ENCODE measurements around the gene UBE3D. TPM values are rescaled to one million over a fixed set of nuclear protein-coding genes. Genes with fewer than 3 reads are reported as not detected.

The UBE3D gene
- total RNA-seq, 2 donors from 2014 or later: 9.3 to 11.5 TPM

- TF ChIP-seq, protein P1, sequence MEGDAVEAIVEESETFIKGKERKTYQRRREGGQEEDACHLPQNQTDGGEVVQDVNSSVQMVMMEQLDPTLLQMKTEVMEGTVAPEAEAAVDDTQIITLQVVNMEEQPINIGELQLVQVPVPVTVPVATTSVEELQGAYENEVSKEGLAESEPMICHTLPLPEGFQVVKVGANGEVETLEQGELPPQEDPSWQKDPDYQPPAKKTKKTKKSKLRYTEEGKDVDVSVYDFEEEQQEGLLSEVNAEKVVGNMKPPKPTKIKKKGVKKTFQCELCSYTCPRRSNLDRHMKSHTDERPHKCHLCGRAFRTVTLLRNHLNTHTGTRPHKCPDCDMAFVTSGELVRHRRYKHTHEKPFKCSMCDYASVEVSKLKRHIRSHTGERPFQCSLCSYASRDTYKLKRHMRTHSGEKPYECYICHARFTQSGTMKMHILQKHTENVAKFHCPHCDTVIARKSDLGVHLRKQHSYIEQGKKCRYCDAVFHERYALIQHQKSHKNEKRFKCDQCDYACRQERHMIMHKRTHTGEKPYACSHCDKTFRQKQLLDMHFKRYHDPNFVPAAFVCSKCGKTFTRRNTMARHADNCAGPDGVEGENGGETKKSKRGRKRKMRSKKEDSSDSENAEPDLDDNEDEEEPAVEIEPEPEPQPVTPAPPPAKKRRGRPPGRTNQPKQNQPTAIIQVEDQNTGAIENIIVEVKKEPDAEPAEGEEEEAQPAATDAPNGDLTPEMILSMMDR (IDR thresholded peaks at IDR 0.05): no peak
- no peak for TF ChIP-seq POLR2A (IDR thresholded peaks at IDR 0.05)
- 55 to 59% methylated on average over 1 of the region's 1 CpG for WGBS, 2 donors
- no peaks in the 10 kb centered on the region for H3K4me1 ChIP-seq
- no peak overlapping the region for H3K4me3 ChIP-seq
- no peak overlapping the region for H3K27ac ChIP-seq
- DNase-seq: no peak
- ATAC-seq: no peak
- intact Hi-C loops (cut with DNase I): no loop called here
- H3K36me3 ChIP-seq (replicated peaks in 1 of 2; ENCODE audit: insufficient read depth in 1 of 2, low read depth in 2 of 2): no peaks in the 10 kb centered on the region
- H3K9me3 ChIP-seq: no peaks in the 10 kb centered on the region
- H3K27me3 ChIP-seq: no peaks in the 10 kb centered on the region
Measured at GRCh38 chr6:82906951-82907350, 158.7 kb downstream of the UBE3D start.

DNA sequence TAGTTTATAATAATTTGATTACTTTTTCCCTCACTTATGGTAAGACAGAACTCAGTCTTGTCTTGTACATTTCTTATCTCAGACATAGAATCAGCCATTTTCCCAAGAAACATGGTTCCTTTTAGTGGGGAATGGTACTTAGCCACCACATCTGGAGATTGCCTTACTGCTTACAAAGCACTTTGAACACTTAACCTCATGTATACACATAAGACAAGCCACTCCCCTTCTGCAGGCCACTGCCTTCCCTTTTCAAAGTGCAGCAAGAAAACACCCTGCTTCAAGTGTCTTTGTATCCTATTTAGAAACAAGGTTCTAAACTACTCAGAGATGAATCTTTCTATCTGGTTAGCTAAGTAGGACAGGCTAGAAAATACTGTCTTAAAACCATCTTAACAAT lies 159.2 kb downstream of the UBE3D start:
- Histone ChIP-seq H3K27me3 (no peaks in the 10 kb centered on the region), H3K4me1 (no peaks in the 10 kb centered on the region), H3K27ac (no peak overlapping the region), H3K36me3 (replicated peaks in 1 of 2; ENCODE audit: insufficient read depth in 1 of 2, low read depth in 2 of 2) (no peaks in the 10 kb centered on the region), H3K4me3 (no peak overlapping the region), H3K9me3 (no peaks in the 10 kb centered on the region)
- intact Hi-C loops (cut with DNase I): no loop called here
- ATAC-seq: no peak
- DNase-seq: no peak
- TF ChIP-seq POLR2A (IDR thresholded peaks at IDR 0.05): no peak
- TF ChIP-seq, protein P1 (IDR thresholded peaks at IDR 0.05): no peak

DNA sequence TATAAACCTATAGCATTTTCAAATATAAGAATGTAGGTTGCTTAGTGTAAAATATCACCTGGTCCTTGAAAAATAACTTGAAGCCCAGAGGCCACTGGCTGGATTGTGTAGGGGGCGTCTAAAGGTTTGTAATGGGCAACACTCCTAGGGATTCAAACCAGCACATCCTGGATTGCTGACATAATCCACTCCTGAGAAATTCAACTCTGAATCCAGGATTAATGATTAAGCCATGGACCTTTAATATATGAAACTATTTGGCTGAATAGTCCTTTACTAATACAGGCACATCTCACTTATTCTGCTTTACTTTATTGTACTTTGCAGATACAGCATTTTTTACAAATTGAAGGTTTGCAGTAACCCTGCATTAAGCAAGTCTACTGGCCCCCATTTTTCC lies 160.8 kb downstream of the UBE3D start:
- Histone ChIP-seq H3K36me3 (replicated peaks in 1 of 2; ENCODE audit: insufficient read depth in 1 of 2, low read depth in 2 of 2) (no peaks in the 10 kb centered on the region), H3K27me3 (no peaks in the 10 kb centered on the region), H3K4me1 (no peaks in the 10 kb centered on the region), H3K4me3 (no peak overlapping the region), H3K27ac (no peak overlapping the region), H3K9me3 (no peaks in the 10 kb centered on the region)
- TF ChIP-seq POLR2A (IDR thresholded peaks at IDR 0.05): no peak
- TF ChIP-seq, protein P1 (IDR thresholded peaks at IDR 0.05): no peak
- DNase-seq: no peak
- no peak for ATAC-seq
- 68 to 75% methylated on average over 1 of the region's 1 CpG for WGBS, 2 donors
- intact Hi-C loops (cut with DNase I): no loop called here

- Histone ChIP-seq H3K36me3 (replicated peaks in 1 of 2; ENCODE audit: insufficient read depth in 1 of 2, low read depth in 2 of 2) (no peaks in the 10 kb centered on the region), H3K27ac (no peak overlapping the region), H3K4me1 (no peaks in the 10 kb centered on the region), H3K4me3 (no peak overlapping the region), H3K27me3 (no peaks in the 10 kb centered on the region), H3K9me3 (no peaks in the 10 kb centered on the region)
- 54 to 57% methylated on average over 4 of the region's 4 CpGs for WGBS, 2 donors
- DNase-seq (no peak), ATAC-seq (no peak)
- TF ChIP-seq POLR2A (IDR thresholded peaks at IDR 0.05): no peak
- TF ChIP-seq, protein P1 (IDR thresholded peaks at IDR 0.05): no peak
- intact Hi-C loops (cut with DNase I): no loop called here
Measured at GRCh38 chr6:82904257-82904656, 161.4 kb downstream of the UBE3D start.

DNA sequence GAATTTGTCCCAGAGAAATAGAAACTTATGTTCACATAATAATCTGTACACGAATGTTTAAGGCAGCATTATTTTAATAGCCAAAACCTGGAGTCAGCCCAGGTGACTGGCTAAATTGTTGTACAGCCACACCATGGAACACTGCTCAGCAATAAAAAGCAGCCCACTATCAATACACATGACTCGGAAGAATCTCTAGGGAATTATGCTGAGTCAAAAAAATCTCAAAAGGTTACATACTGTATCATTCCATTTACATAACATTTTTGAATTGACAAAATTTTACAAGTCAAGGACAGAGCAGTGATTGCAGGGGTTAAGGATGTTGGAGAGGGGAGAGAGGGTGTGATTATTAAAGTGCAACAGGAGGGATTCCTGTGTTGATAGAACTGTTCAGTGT lies 163.4 kb downstream of the UBE3D start:
- Histone ChIP-seq H3K9me3 (no peaks in the 10 kb centered on the region), H3K27me3 (no peaks in the 10 kb centered on the region), H3K36me3 (replicated peaks in 1 of 2; ENCODE audit: insufficient read depth in 1 of 2, low read depth in 2 of 2) (no peaks in the 10 kb centered on the region), H3K4me3 (no peak overlapping the region), H3K4me1 (no peaks in the 10 kb centered on the region), H3K27ac (no peak overlapping the region)
- WGBS, 2 donors: 84 to 91% methylated on average over 2 of the region's 2 CpGs
- no peak for TF ChIP-seq POLR2A (IDR thresholded peaks at IDR 0.05)
- TF ChIP-seq, protein P1 (IDR thresholded peaks at IDR 0.05): no peak
- intact Hi-C loops (cut with DNase I): no loop called here
- no peak for DNase-seq
- ATAC-seq: no peak
